Liver (tissue), 9 donors: Measurements from ENCODE around the gene PRMT3. TPM values are rescaled to one million over a fixed set of nuclear protein-coding genes. Genes with fewer than 3 reads are reported as not detected.

ENCODE experiments used
- DNase-seq: peaks from one replicate; pipeline ENCODE4 v3.0.0-alpha.2; 2017; ENCODE audit warnings: low spot score
- H3K27ac ChIP-seq, 2 donors: one replicate each; pipeline ENCODE4 v1.7.0; 2013; ENCODE audit warnings: inconsistent platforms in 2 of 2, low read length in 2 of 2, control low read depth in 1 of 2, low read depth in 1 of 2, mild to moderate bottlenecking in 1 of 2
- H3K27me3 ChIP-seq, 4 donors: one replicate each; pipeline versions ENCODE4 v1.6.1 to v1.7.0; 2013; ENCODE audit warnings: low read length in 3 of 4, inconsistent platforms in 1 of 4, mild to moderate bottlenecking in 1 of 4, moderate library complexity in 1 of 4; ENCODE audit not compliant: control insufficient read depth in 4 of 4, insufficient read depth in 4 of 4
- H3K36me3 ChIP-seq, 4 donors: one replicate each; pipeline versions ENCODE4 v1.6.1 to v1.7.0; 2013; ENCODE audit warnings: low read length in 3 of 4, mild to moderate bottlenecking in 3 of 4, low read depth in 1 of 4, moderate library complexity in 1 of 4; ENCODE audit not compliant: control insufficient read depth in 4 of 4, insufficient read depth in 3 of 4
- H3K4me1 ChIP-seq, 4 donors: one replicate each; pipeline versions ENCODE4 v1.6.1 to v1.7.0; 2013; ENCODE audit warnings: low read length in 3 of 4, mild to moderate bottlenecking in 3 of 4, moderate library complexity in 1 of 4; ENCODE audit not compliant: control insufficient read depth in 4 of 4, insufficient read depth in 4 of 4
- H3K4me3 ChIP-seq, 3 donors: one replicate each; pipeline versions ENCODE4 v1.6.1 to v1.7.0; 2013; ENCODE audit warnings: low read length in 3 of 3, control low read depth in 1 of 3, low read depth in 1 of 3, mild to moderate bottlenecking in 1 of 3
- H3K9ac ChIP-seq, 2 donors: one replicate each; pipeline ENCODE4 v1.7.0; 2013; ENCODE audit warnings: low read length in 2 of 2, mild to moderate bottlenecking in 2 of 2, moderate library complexity in 2 of 2, control low read depth in 1 of 2, low read depth in 1 of 2
- H3K9me3 ChIP-seq, 4 donors: one replicate each; pipeline versions ENCODE4 v1.6.1 to v1.7.0; 2013; ENCODE audit warnings: low read length in 3 of 4; ENCODE audit not compliant: control insufficient read depth in 4 of 4
- ATF3 ChIP-seq: IDR thresholded peaks from 2 replicates; pipeline ENCODE4 v1.6.1; 2016; ENCODE audit warnings: antibody characterized with exemption
- CTCF ChIP-seq: fragments of 150-350 bp; IDR thresholded peaks from 2 replicates; pipeline ENCODE4 v1.5.1; 2017; ENCODE audit warnings: improper control_type of control experiment, low read depth, low read length; ENCODE audit not compliant: missing input control
- EGR1 ChIP-seq, 2 donors: IDR thresholded peaks; 2 replicates each; pipeline ENCODE4 v1.6.1; 2016 to 2018; ENCODE audit warnings: antibody characterized with exemption in 2 of 2, low read depth in 2 of 2
- FOXA2 ChIP-seq: IDR thresholded peaks from 2 replicates; pipeline ENCODE4 v1.6.1; 2016; ENCODE audit warnings: antibody characterized with exemption
- HNF4A ChIP-seq, 2 donors: conservative IDR thresholded peaks; 2 replicates each; pipeline ENCODE4 v1.6.1; 2016; ENCODE audit warnings: antibody characterized with exemption in 2 of 2, mild to moderate bottlenecking in 2 of 2
- HNF4G ChIP-seq: IDR thresholded peaks from 2 replicates; pipeline ENCODE4 v1.6.1; 2016; ENCODE audit warnings: antibody characterized with exemption
- JUND ChIP-seq, 2 donors: IDR thresholded peaks; 2 replicates each; pipeline ENCODE4 v1.6.1; 2016; ENCODE audit warnings: antibody characterized with exemption in 2 of 2
- MAX ChIP-seq: IDR thresholded peaks from 2 replicates; pipeline ENCODE4 v1.6.1; 2016; ENCODE audit warnings: antibody characterized with exemption
- NR2F2 ChIP-seq: IDR thresholded peaks from 2 replicates; pipeline ENCODE4 v1.6.1; 2016; ENCODE audit warnings: antibody characterized with exemption
- RAD21 ChIP-seq, 2 donors: IDR thresholded peaks; 2 replicates each; pipeline ENCODE4 v1.6.1; 2016; ENCODE audit warnings: antibody characterized with exemption in 2 of 2, mild to moderate bottlenecking in 2 of 2
- REST ChIP-seq: IDR thresholded peaks from 2 replicates; pipeline ENCODE4 v1.6.1; 2016; ENCODE audit warnings: antibody characterized with exemption, mild to moderate bottlenecking
- RXRA ChIP-seq, 2 donors: IDR thresholded peaks; 2 replicates each; pipeline ENCODE4 v1.6.1; 2017 to 2018; ENCODE audit warnings: antibody characterized with exemption in 2 of 2, mild to moderate bottlenecking in 1 of 2
- SP1 ChIP-seq: IDR thresholded peaks from 2 replicates; pipeline ENCODE4 v1.6.1; 2018; ENCODE audit warnings: antibody characterized with exemption, mild to moderate bottlenecking
- TAF1 ChIP-seq: conservative IDR thresholded peaks from 2 replicates; pipeline ENCODE4 v1.6.1; 2016; ENCODE audit warnings: antibody characterized with exemption, mild to moderate bottlenecking
- YY1 ChIP-seq: IDR thresholded peaks from 2 replicates; pipeline ENCODE4 v1.6.1; 2016; ENCODE audit warnings: antibody characterized with exemption, mild to moderate bottlenecking
- ZBTB33 ChIP-seq: IDR thresholded peaks from 2 replicates; pipeline ENCODE4 v1.6.1; 2016; ENCODE audit warnings: antibody characterized with exemption
- WGBS: extraction: QIAGEN DNeasy Blood & Tissue Kit; methylation state at CpG from one replicate; pipeline ENCODE4 v1.1.7; 2013; 5-methylcytosine and 5-hydroxymethylcytosine counted together
- polyA plus RNA-seq, 2 donors: library from polyadenylated mRNA; stranded (reverse) in 1 of 2; unstranded in 1 of 2; fragments of 200-250 nt in 1 of 2; fragments of >200 nt in 1 of 2; fragmentation: Nextera tagmentation in 1 of 2; extraction: Ambion mirVana in 1 of 2; gene quantifications; one replicate each; pipeline versions ENCODE4 v1.2.1 to v1.2.3, GENCODE V29; 2013 to 2015
- total RNA-seq, 2 donors: library from RNA; depleted of rRNA; stranded (reverse); fragments of >200 nt; gene quantifications; one replicate each; pipeline ENCODE4 v1.2.3, GENCODE V29; 2014
- donor health status: healthy.
- donor health status: healthy.
- donor health status: healthy.
- donor health status: healthy.
- donor health status: healthy.

The PRMT3 gene
- total and polyA plus RNA-seq, 4 donors, result 3.5 to 15.8 (median 7.8) TPM

- Histone ChIP-seq H3K9me3 (no peaks in the 10 kb centered on the region), H3K27me3 (no peaks in the 10 kb centered on the region), H3K27ac (no peak overlapping the region), H3K4me3 (no peak overlapping the region), H3K4me1 (no peaks in the 10 kb centered on the region), H3K9ac (no peak overlapping the region), H3K36me3 (peaks cover 1 to 14% (median 10%) of the 10 kb centered on the region in 4 donors)
- TF ChIP-seq HNF4A (conservative IDR thresholded peaks at IDR 0.05), result no peak
- no peak for TF ChIP-seq ZBTB33
- TF ChIP-seq FOXA2, result no peak
- no peak for DNase-seq
Observed at GRCh38 chr11:20406484-20406883, 19.0 kb downstream of the PRMT3 start.

GRCh38 chr11:20407344-20407743 lies 19.8 kb downstream of the PRMT3 start:
- Histone ChIP-seq H3K4me3 (no peak overlapping the region), H3K4me1 (no peaks in the 10 kb centered on the region), H3K9ac (no peak overlapping the region), H3K27me3 (no peaks in the 10 kb centered on the region), H3K9me3 (no peaks in the 10 kb centered on the region), H3K36me3 (peaks cover 1 to 14% (median 10%) of the 10 kb centered on the region in 4 donors), H3K27ac (no peak overlapping the region)
- 65% methylated on average over 3 of the region's 3 CpGs for WGBS
- no peak for DNase-seq
- TF ChIP-seq EGR1 (IDR thresholded peaks at IDR 0.05; ENCODE audit: low read depth in 2 of 2) (no peak), NR2F2 (no peak), HNF4A (conservative IDR thresholded peaks at IDR 0.05) (no peak), YY1 (no peak), REST (no peak), ATF3 (no peak), SP1 (no peak), CTCF (no peak), RAD21 (IDR thresholded peaks at IDR 0.05) (no peak), JUND (IDR thresholded peaks at IDR 0.05) (no peak), FOXA2 (no peak), TAF1 (no peak), RXRA (IDR thresholded peaks at IDR 0.05) (no peak), HNF4G (no peak), MAX (no peak)
